ENCODE measurements around the gene RABGAP1.

DNA sequence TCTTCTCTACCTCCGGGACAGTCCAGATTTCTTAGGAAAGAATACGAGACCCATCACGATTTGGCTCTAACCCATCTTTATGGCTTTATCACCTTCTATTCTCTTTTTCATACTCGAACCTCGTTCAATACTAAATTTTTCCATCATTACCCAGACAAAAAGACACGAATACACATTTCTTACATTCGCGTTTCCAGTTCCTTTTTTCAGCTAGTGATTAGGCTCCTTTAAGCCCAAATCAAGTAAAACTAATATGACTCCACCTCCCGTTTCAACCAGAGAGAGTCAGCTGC, 28.2 kb upstream of the RABGAP1 start:
- TF ChIP-seq CTCF (conservative IDR thresholded peaks at IDR 0.05; ENCODE audit: low read depth in 2 of 2): no peak
- no peak for TF ChIP-seq EZH2 (IDR thresholded peaks at IDR 0.05; ENCODE audit: low read depth, unreplicated experiment)
- TF ChIP-seq CREB1 (CRISPR knock-in tag; IDR thresholded peaks at IDR 0.05; ENCODE audit: low read depth): no peak
- TF ChIP-seq POLR2AphosphoS5 (IDR thresholded peaks at IDR 0.05; ENCODE audit: low read depth): no peak
- no peak for TF ChIP-seq EZH2phosphoT487 (IDR thresholded peaks at IDR 0.05; ENCODE audit: unreplicated experiment)
- TF ChIP-seq, protein P1, sequence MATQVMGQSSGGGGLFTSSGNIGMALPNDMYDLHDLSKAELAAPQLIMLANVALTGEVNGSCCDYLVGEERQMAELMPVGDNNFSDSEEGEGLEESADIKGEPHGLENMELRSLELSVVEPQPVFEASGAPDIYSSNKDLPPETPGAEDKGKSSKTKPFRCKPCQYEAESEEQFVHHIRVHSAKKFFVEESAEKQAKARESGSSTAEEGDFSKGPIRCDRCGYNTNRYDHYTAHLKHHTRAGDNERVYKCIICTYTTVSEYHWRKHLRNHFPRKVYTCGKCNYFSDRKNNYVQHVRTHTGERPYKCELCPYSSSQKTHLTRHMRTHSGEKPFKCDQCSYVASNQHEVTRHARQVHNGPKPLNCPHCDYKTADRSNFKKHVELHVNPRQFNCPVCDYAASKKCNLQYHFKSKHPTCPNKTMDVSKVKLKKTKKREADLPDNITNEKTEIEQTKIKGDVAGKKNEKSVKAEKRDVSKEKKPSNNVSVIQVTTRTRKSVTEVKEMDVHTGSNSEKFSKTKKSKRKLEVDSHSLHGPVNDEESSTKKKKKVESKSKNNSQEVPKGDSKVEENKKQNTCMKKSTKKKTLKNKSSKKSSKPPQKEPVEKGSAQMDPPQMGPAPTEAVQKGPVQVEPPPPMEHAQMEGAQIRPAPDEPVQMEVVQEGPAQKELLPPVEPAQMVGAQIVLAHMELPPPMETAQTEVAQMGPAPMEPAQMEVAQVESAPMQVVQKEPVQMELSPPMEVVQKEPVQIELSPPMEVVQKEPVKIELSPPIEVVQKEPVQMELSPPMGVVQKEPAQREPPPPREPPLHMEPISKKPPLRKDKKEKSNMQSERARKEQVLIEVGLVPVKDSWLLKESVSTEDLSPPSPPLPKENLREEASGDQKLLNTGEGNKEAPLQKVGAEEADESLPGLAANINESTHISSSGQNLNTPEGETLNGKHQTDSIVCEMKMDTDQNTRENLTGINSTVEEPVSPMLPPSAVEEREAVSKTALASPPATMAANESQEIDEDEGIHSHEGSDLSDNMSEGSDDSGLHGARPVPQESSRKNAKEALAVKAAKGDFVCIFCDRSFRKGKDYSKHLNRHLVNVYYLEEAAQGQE (IDR thresholded peaks at IDR 0.05; ENCODE audit: unreplicated experiment): no peak
- TF ChIP-seq NANOG (IDR thresholded peaks at IDR 0.05; ENCODE audit: borderline replicate concordance): no peak
- TF ChIP-seq ZNF114 (CRISPR knock-in tag; IDR thresholded peaks at IDR 0.05): no peak
- no peak for TF ChIP-seq ZNF331 (CRISPR knock-in tag; IDR thresholded peaks at IDR 0.05; ENCODE audit: low read depth)
- TF ChIP-seq, protein P2, sequence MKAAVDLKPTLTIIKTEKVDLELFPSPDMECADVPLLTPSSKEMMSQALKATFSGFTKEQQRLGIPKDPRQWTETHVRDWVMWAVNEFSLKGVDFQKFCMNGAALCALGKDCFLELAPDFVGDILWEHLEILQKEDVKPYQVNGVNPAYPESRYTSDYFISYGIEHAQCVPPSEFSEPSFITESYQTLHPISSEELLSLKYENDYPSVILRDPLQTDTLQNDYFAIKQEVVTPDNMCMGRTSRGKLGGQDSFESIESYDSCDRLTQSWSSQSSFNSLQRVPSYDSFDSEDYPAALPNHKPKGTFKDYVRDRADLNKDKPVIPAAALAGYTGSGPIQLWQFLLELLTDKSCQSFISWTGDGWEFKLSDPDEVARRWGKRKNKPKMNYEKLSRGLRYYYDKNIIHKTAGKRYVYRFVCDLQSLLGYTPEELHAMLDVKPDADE (IDR thresholded peaks at IDR 0.05): no peak
- TF ChIP-seq JUNB (IDR thresholded peaks at IDR 0.05; ENCODE audit: unreplicated experiment): no peak
- no peak for TF ChIP-seq STAT1 (IDR thresholded peaks at IDR 0.05; ENCODE audit: unreplicated experiment)
- TF ChIP-seq ZNF462 (CRISPR knock-in tag; IDR thresholded peaks at IDR 0.05): no peak

All from GM23338 (cell line).